ENCODE measurements around the gene CASP2. TPM values are rescaled to one million over a fixed set of nuclear protein-coding genes. Genes with fewer than 3 reads are reported as not detected.

The CASP2 gene
- polyA plus RNA-seq (9.1 to 21.9 TPM (median 12.8 TPM) in 3 replicates), polyA minus RNA-seq (33.4 to 63.5 TPM (median 36.7 TPM) in 3 replicates)
- 4.7 TPM for polyA plus RNA-seq (2011; ENCODE audit: low read depth)
- polyA plus RNA-seq (2011; cell fraction: cytosol; rRNA removed) = 9.0 and 14.3 TPM in 2 replicates
- polyA plus RNA-seq (2011; cell fraction: nucleus; rRNA removed) = 21.7 and 22.2 TPM in 2 replicates
- 8.5 and 14.1 TPM in 2 replicates for polyA plus RNA-seq (2012; ENCODE audit: low replicate concordance)
- 16.9 TPM for polyA minus RNA-seq (2011; cell fraction: cytosol; rRNA and poly(A)+ RNA removed)
- polyA minus RNA-seq (2011; cell fraction: nucleus; rRNA and poly(A)+ RNA removed) = 13.6 and 24.3 TPM in 2 replicates

- Histone ChIP-seq H3K4me3 (ENCODE audit: control insufficient read depth in 2 of 3, extremely low read depth in 1 of 3, insufficient read depth in 2 of 3, low read depth in 1 of 3, low read length in 3 of 3) (peak within 1 kb of the TSS; percentile 68 to 92 (median 87)), H2AFZ (ENCODE audit: control insufficient read depth, low read length) (peak within 1 kb of the TSS; percentile 86), H3K36me3 (ENCODE audit: control insufficient read depth in 2 of 2, extremely low read depth in 1 of 2, insufficient read depth in 2 of 2, low read length in 2 of 2) (peaks cover 7 to 20% of the 10 kb centered on the region in 2 experiments), H3K4me1 (ENCODE audit: control insufficient read depth, extremely low read depth, insufficient read depth, low read length) (peaks cover 39% of the 10 kb centered on the region), H3K9me3 (ENCODE audit: control insufficient read depth, low read depth, low read length) (no peaks in the 10 kb centered on the region), H3K27me3 (ENCODE audit: control insufficient read depth, extremely low read depth, insufficient read depth, low read length) (no peaks in the 10 kb centered on the region), H4K20me1 (ENCODE audit: control insufficient read depth, extremely low read depth, insufficient read depth, low read length) (no peaks in the 10 kb centered on the region), H3K79me2 (ENCODE audit: control insufficient read depth, insufficient read depth, low read length) (peaks cover 33% of the 10 kb centered on the region), H3K4me2 (ENCODE audit: control insufficient read depth, extremely low read depth, insufficient read depth, low read depth, low read length) (peak within 1 kb of the TSS; percentile 92), H3K9ac (ENCODE audit: control insufficient read depth, extremely low read depth, insufficient read depth, low read length) (peak within 1 kb of the TSS; percentile 94), H3K9me1 (ENCODE audit: control insufficient read depth, extremely low read depth, insufficient read depth, low read length) (no peaks in the 10 kb centered on the region), H3K27ac (ENCODE audit: control insufficient read depth, insufficient read depth, low read length) (peak within 1 kb of the TSS; percentile 53)
- peak; percentile 68 for DNase-seq (ENCODE audit: low read depth, low spot score)
- TF ChIP-seq CTCF (optimal IDR thresholded peaks at IDR 0.05 in 1 of 3, IDR thresholded peaks at IDR 0.05 in 1 of 3, conservative IDR thresholded peaks at IDR 0.05 in 1 of 3; ENCODE audit: extremely low read depth in 1 of 3, insufficient read depth in 2 of 3, low read length in 3 of 3) (peak in 1 of 3 experiments; percentile 38), EZH2 (IDR thresholded peaks at IDR 0.05; ENCODE audit: low read length) (no peak)
- FAIRE-seq = no peak
- dilution Hi-C loops (cut with MboI; ENCODE audit: extremely low pct_ligation_motif_present, low sequenced_read_pairs) = no loop called here
Observed at GRCh38 chr7:143287935-143288826, at the start of gene CASP2. Gene CASP2 (plus strand): TSS chr7:143288351. CDS start chr7:143288456, 105 bp downstream.

- Histone ChIP-seq H4K20me1 (ENCODE audit: control insufficient read depth, extremely low read depth, insufficient read depth, low read length) (no peaks in the 10 kb centered on the region), H3K27me3 (ENCODE audit: control insufficient read depth, extremely low read depth, insufficient read depth, low read length) (no peaks in the 10 kb centered on the region), H3K9ac (ENCODE audit: control insufficient read depth, extremely low read depth, insufficient read depth, low read length) (no peak overlapping the region), H3K4me2 (ENCODE audit: control insufficient read depth, extremely low read depth, insufficient read depth, low read depth, low read length) (no peak overlapping the region), H3K9me1 (ENCODE audit: control insufficient read depth, extremely low read depth, insufficient read depth, low read length) (no peaks in the 10 kb centered on the region), H3K4me1 (ENCODE audit: control insufficient read depth, extremely low read depth, insufficient read depth, low read length) (no peaks in the 10 kb centered on the region), H3K36me3 (ENCODE audit: control insufficient read depth in 2 of 2, extremely low read depth in 1 of 2, insufficient read depth in 2 of 2, low read length in 2 of 2) (no peaks in the 10 kb centered on the region), H2AFZ (ENCODE audit: control insufficient read depth, low read length) (no peak overlapping the region), H3K9me3 (ENCODE audit: control insufficient read depth, low read depth, low read length) (no peaks in the 10 kb centered on the region), H3K79me2 (ENCODE audit: control insufficient read depth, insufficient read depth, low read length) (no peaks in the 10 kb centered on the region), H3K27ac (ENCODE audit: control insufficient read depth, insufficient read depth, low read length) (no peak overlapping the region), H3K4me3 (ENCODE audit: control insufficient read depth in 2 of 3, extremely low read depth in 1 of 3, insufficient read depth in 2 of 3, low read depth in 1 of 3, low read length in 3 of 3) (no peak overlapping the region)
- dilution Hi-C loops (cut with MboI; ENCODE audit: extremely low pct_ligation_motif_present, low sequenced_read_pairs) = no loop called here
- FAIRE-seq = no peak
- no peak for TF ChIP-seq CTCF (optimal IDR thresholded peaks at IDR 0.05 in 1 of 3, IDR thresholded peaks at IDR 0.05 in 1 of 3, conservative IDR thresholded peaks at IDR 0.05 in 1 of 3; ENCODE audit: extremely low read depth in 1 of 3, insufficient read depth in 2 of 3, low read length in 3 of 3)
- TF ChIP-seq EZH2 (IDR thresholded peaks at IDR 0.05; ENCODE audit: low read length) = no peak
- DNase-seq (ENCODE audit: low read depth, low spot score) = no peak
Observed at GRCh38 chr7:143239813-143240212, 48.3 kb upstream of the CASP2 start.

All from keratinocyte (primary cell).